B cell (primary cell): ENCODE measurements around the gene HIGD1C. TPM values are rescaled to one million over a fixed set of nuclear protein-coding genes. Genes with fewer than 3 reads are reported as not detected.

ENCODE experiments used
- ATAC-seq: fragments of 200-7000 bp; cut with Tn5 transposase; one replicate; pipeline ENCODE4 v1.10.0; 2021; ENCODE audit warnings: low read depth, mild to moderate bottlenecking, moderate number of reproducible peaks, moderate library complexity
- CTCF ChIA-PET: fragments of 350-600 bp; sonication (Branson Sonifier 250); formaldehyde crosslinking; loops from one replicate; lab custom pipeline; 2021; ENCODE audit warnings: antibody characterized with exemption, inconsistent platforms; lab: Charles Lee
- POLR2A ChIA-PET: fragments of 350-600 bp; sonication (Branson Sonifier 250); formaldehyde crosslinking; loops from one replicate; lab custom pipeline; 2021; ENCODE audit warnings: antibody characterized with exemption; lab: Charles Lee
- DNase-seq: peaks from one replicate; pipeline ENCODE4 v3.0.0; 2013
- H2AFZ ChIP-seq: 2 replicates; pipeline ENCODE4 v1.6.1; 2012; ENCODE audit warnings: mild to moderate bottlenecking, low read depth, low read length; ENCODE audit not compliant: insufficient read depth, poor library complexity, severe bottlenecking
- H3K27ac ChIP-seq, 2 donors: 1 replicate in 1 of 2; 2 replicates in 1 of 2; pipeline ENCODE4 v1.5.1; 2012 to 2013; ENCODE audit warnings: low read length in 2 of 2, mild to moderate bottlenecking in 2 of 2, moderate library complexity in 1 of 2
- H3K27me3 ChIP-seq, 4 experiments: fragments of 200-600 bp in 1 of 4; sonication (generic) in 1 of 4; replicated peaks in 1 of 4; 1 replicate in 2 of 4; 2 replicates in 2 of 4; pipeline versions ENCODE4 v1.6.1 to v1.7.0; 2013 to 2016; ENCODE audit warnings: low read length in 3 of 4, mild to moderate bottlenecking in 2 of 4, mixed read lengths in 1 of 4, moderate library complexity in 1 of 4; ENCODE audit not compliant: insufficient read depth in 4 of 4, control insufficient read depth in 3 of 4; ENCODE audit errors: control extremely low read depth in 1 of 4
- H3K36me3 ChIP-seq, 2 experiments: replicated peaks in 1 of 2; 1 replicate in 1 of 2; 2 replicates in 1 of 2; pipeline versions ENCODE4 v1.6.1 to v1.7.1; 2013; ENCODE audit warnings: low read length in 1 of 2; ENCODE audit not compliant: insufficient read depth in 2 of 2, control insufficient read depth in 1 of 2; ENCODE audit errors: control extremely low read depth in 1 of 2, extremely low read depth in 1 of 2
- H3K4me1 ChIP-seq, 2 donors: fragments of 200-600 bp in 1 of 2; sonication (generic) in 1 of 2; 1 replicate in 1 of 2; 2 replicates in 1 of 2; pipeline versions ENCODE4 v1.5.1 to v1.6.1; 2013 to 2017; ENCODE audit warnings: low read length in 2 of 2; ENCODE audit not compliant: control insufficient read depth in 2 of 2, insufficient read depth in 2 of 2
- H3K4me2 ChIP-seq: replicated peaks from 2 replicates; pipeline ENCODE3; 2012; ENCODE audit warnings: mild to moderate bottlenecking, low read depth, low read length; ENCODE audit not compliant: poor library complexity, severe bottlenecking
- H3K4me3 ChIP-seq, 5 experiments: fragments of 200-600 bp in 1 of 5; sonication (generic) in 1 of 5; 1 replicate in 3 of 5; 2 replicates in 2 of 5; pipeline versions ENCODE4 v1.5.1 to v1.7.0; 2011 to 2016; ENCODE audit warnings: low read length in 4 of 5, mild to moderate bottlenecking in 4 of 5, low read depth in 2 of 5, control low read depth in 1 of 5, moderate library complexity in 1 of 5; ENCODE audit not compliant: insufficient read depth in 1 of 5; ENCODE audit errors: control extremely low read depth in 1 of 5, extremely low read depth in 1 of 5
- H3K79me2 ChIP-seq: fragments of 200-600 bp; sonication (generic); one replicate; pipeline ENCODE4 v1.6.0; 2016; ENCODE audit warnings: low read length; ENCODE audit not compliant: control insufficient read depth, insufficient read depth
- H3K9ac ChIP-seq: fragments of 200-600 bp; sonication (generic); 2 replicates; pipeline ENCODE4 v1.6.1; 2017; ENCODE audit warnings: mild to moderate bottlenecking, low read length, moderate library complexity
- H3K9me3 ChIP-seq, 3 donors: one replicate each; pipeline versions ENCODE4 v1.6.1 to v1.7.1; 2013; ENCODE audit warnings: low read length in 2 of 3; ENCODE audit not compliant: control insufficient read depth in 2 of 3, insufficient read depth in 1 of 3; ENCODE audit errors: control extremely low read depth in 1 of 3
- H4K20me1 ChIP-seq: 2 replicates; pipeline ENCODE4 v1.6.0; 2012; ENCODE audit warnings: mild to moderate bottlenecking, low read length; ENCODE audit not compliant: insufficient read depth, control insufficient read depth, poor library complexity, severe bottlenecking
- H3K27ac Mint-ChIP-seq: one replicate; pipeline ENCODE4 v1.8.0; 2021; ENCODE audit warnings: mixed read lengths
- H3K27me3 Mint-ChIP-seq: one replicate; pipeline ENCODE4 v1.8.0; 2021; ENCODE audit warnings: mixed read lengths
- H3K4me1 Mint-ChIP-seq: one replicate; pipeline ENCODE4 v1.8.0; 2021; ENCODE audit warnings: mixed read lengths
- H3K4me3 Mint-ChIP-seq: one replicate; pipeline ENCODE4 v1.8.0; 2021; ENCODE audit warnings: mixed read lengths
- H3K9me3 Mint-ChIP-seq: one replicate; pipeline ENCODE4 v1.8.0; 2022; ENCODE audit warnings: mixed read lengths; ENCODE audit not compliant: insufficient read depth
- CTCF ChIP-seq: fragments of 200-600 bp; IDR thresholded peaks from one replicate; pipeline ENCODE4 v1.8.0; 2022; ENCODE audit warnings: antibody characterized with exemption, mild to moderate bottlenecking
- EZH2 ChIP-seq: IDR thresholded peaks from 2 replicates; pipeline ENCODE4 v1.6.1; 2012; ENCODE audit warnings: borderline replicate concordance, low read depth, mild to moderate bottlenecking, moderate library complexity, low read length; ENCODE audit not compliant: insufficient read depth, poor library complexity, severe bottlenecking
- WGBS: methylation state at CpG from one replicate; pipeline ENCODE4 v1.1.5; 2013; ENCODE audit warnings: missing lambda C conversion rate; ENCODE audit not compliant: insufficient coverage; 5-methylcytosine and 5-hydroxymethylcytosine counted together
- intact Hi-C: fragments of 100-400 bp; cut with micrococcal nuclease; formaldehyde crosslinking; loops from one replicate; pipeline ENCODE4 v1.10.0; 2022
- polyA plus RNA-seq: library from polyadenylated mRNA; depleted of rRNA; stranded (reverse); fragments of >200 nt; gene quantifications from 2 replicates; pipeline ENCODE4 v1.2.3, GENCODE V29; 2012
- total RNA-seq, 2 donors: library from RNA; stranded (reverse); fragments of 120-200 nt in 1 of 2; gene quantifications; 1 replicate in 1 of 2; 2 replicates in 1 of 2; pipeline versions ENCODE4 v1.2.3 to v1.2.4, GENCODE V29; 2013 to 2022

Gene HIGD1C
- total and polyA plus RNA-seq, 2 donors (not counting 1 experiment from before 2014, with no cell fraction given): not detected

DNA sequence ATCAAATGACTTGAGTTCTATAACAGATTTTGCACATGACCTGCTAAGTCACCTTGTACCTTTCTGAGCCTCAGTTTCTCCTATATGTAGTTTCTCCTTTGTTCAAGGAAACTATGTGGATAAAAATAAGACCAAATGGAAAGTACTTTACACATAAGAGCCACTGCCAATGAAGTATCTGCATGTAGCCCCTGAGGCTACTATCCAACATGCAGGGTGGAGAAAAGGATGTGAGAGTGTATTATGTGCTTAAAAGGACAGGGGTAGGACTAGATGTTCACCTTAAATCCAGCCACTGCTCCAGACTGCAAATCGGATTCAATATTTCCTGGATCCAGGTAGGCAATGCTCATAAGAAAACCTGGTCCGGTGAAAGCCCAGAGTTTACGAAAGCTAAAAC is 52.7 kb downstream of the HIGD1C start:
- TF ChIP-seq EZH2 (no peak), CTCF (no peak)
- no peak overlapping the region for H3K4me3 ChIP-seq
- peaks cover 12% of the 10 kb centered on the region for H3K79me2 ChIP-seq
- H3K9me3 Mint-ChIP-seq: no peaks in the 10 kb centered on the region
- no peaks in the 10 kb centered on the region for H3K27me3 Mint-ChIP-seq
- H3K4me2 ChIP-seq: no peak overlapping the region
- no peak overlapping the region for H3K4me3 Mint-ChIP-seq
- H4K20me1 ChIP-seq: no peaks in the 10 kb centered on the region
- CTCF ChIA-PET: interaction anchor here (0.6 kb wide), 1 partner anchor 39 kb away, joined by 6 read pairs; no protein-coding TSS in a partner anchor
- H2AFZ ChIP-seq: no peak overlapping the region
- H3K9ac ChIP-seq: no peak overlapping the region
- peaks cover 13% of the 10 kb centered on the region for H3K4me1 Mint-ChIP-seq
- peaks cover 13 to 14% of the 10 kb centered on the region in 2 donors for H3K4me1 ChIP-seq
- intact Hi-C loops: no loop called here
- POLR2A ChIA-PET: no interaction called here
- peaks cover 0 to 1% (median 0%) of the 10 kb centered on the region in 3 donors for H3K9me3 ChIP-seq
- DNase-seq: no peak
- H3K36me3 ChIP-seq: peaks cover 4 to 28% of the 10 kb centered on the region in 2 experiments
- peak overlapping the region; percentile 26 for H3K27ac Mint-ChIP-seq
- no peak for ATAC-seq
- H3K27me3 ChIP-seq: no peaks in the 10 kb centered on the region
- no CpG with 5 or more reads among the region's 3 CpGs for WGBS
- no peak overlapping the region for H3K27ac ChIP-seq

- Mint-ChIP-seq H3K27ac (no peak overlapping the region), H3K4me3 (no peak overlapping the region), H3K9me3 (no peaks in the 10 kb centered on the region), H3K4me1 (peaks cover 13% of the 10 kb centered on the region), H3K27me3 (no peaks in the 10 kb centered on the region)
- CTCF ChIA-PET: no interaction called here
- no peak for ATAC-seq
- no peak for DNase-seq
- Histone ChIP-seq H3K9ac (no peak overlapping the region), H3K27ac (no peak overlapping the region), H3K36me3 (peaks cover 4 to 22% of the 10 kb centered on the region in 2 experiments), H3K4me3 (no peak overlapping the region), H3K9me3 (no peaks in the 10 kb centered on the region), H3K27me3 (no peaks in the 10 kb centered on the region), H3K4me2 (no peak overlapping the region), H3K4me1 (peaks cover 13 to 14% of the 10 kb centered on the region in 2 donors), H4K20me1 (no peaks in the 10 kb centered on the region), H2AFZ (no peak overlapping the region), H3K79me2 (peaks cover 16% of the 10 kb centered on the region)
- POLR2A ChIA-PET: no interaction called here
- intact Hi-C loops: no loop called here
- TF ChIP-seq CTCF (no peak), EZH2 (no peak)
- 90% methylated on average over 2 of the region's 3 CpGs for WGBS
Measured at GRCh38 chr12:51005671-51006070, 53.3 kb downstream of the HIGD1C start.
